MM.1S (cell line): Measurements from ENCODE around the gene TMTC1.

Experiments used
- CTCF ChIP-seq: fragments of 300-600 bp; sonication (generic); IDR thresholded peaks from 2 replicates; pipeline ENCODE4 v1.5.1; 2016; ENCODE audit warnings: antibody characterized with exemption, low read length, mixed read lengths
- EZH2 ChIP-seq: fragments of 300-600 bp; sonication (generic); optimal IDR thresholded peaks from 2 replicates; pipeline ENCODE3; 2017; ENCODE audit warnings: low read depth, mild to moderate bottlenecking, antibody characterized with exemption, low read length, mixed read lengths
- EZH2phosphoT487 ChIP-seq: fragments of 300-600 bp; sonication (generic); IDR thresholded peaks from 2 replicates; pipeline ENCODE4 v1.6.1; 2018; ENCODE audit warnings: antibody characterized with exemption, low read length

DNA sequence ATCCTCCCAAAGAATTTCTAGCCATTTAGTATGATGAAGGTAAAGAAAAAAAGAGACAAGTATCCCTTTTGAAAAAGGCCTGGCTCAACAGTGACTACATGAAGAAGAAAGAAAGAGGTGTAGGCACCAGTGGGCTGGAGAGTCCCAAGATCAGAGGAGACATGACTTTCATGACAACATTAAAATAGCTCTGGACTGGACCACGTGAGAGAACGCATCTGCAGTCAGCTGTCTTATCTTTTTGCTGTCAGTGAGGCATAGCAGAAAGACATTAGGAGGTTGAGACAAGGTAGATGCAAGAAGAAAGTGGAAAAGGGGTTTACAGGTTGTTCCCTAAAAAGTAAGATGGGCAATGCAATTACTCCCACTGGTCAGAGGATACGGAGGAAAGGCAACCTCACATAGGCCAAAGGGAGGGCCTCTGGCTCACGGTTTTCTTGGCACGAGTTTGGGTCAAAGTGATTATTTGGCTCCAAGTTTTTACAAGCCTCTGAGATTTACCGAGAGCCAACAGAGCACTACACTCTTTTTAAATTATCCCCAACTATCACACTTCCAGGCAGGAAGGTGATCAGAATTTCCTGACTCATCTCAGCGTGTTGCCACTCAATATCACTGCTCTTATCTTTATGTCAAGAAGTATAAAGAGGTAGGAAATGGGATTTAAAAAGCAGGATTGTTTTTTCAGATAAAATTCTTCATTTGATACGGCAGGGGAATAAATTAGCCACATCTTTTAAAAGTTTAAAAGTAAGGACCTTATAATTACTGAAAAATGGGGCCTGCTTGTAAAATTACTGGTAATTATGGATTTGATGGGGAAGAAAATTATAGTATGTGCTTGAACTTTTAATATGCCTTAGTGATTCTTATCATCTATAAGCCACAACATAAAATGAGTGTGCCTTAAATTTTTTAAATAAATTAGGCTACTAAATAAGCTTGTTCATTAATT, 29.2 kb downstream of the TMTC1 start:
- TF ChIP-seq CTCF (no peak), EZH2 (no peak), EZH2phosphoT487 (no peak)
